Hepatocyte (in vitro differentiated cells): ENCODE data around the gene CPTP.

Source experiments
- EZH2 ChIP-seq: fragments of 200-600 bp; sonication (generic); IDR thresholded peaks from 2 replicates; pipeline ENCODE4 v1.6.1; 2016; ENCODE audit warnings: antibody characterized with exemption, mild to moderate bottlenecking, borderline replicate concordance
- TF ChIP-seq, protein P1 (sequence below): fragments of 200-600 bp; sonication (generic); IDR thresholded peaks from 2 replicates; pipeline ENCODE4 v1.5.1; 2016; ENCODE audit warnings: antibody characterized with exemption, mild to moderate bottlenecking; ENCODE audit not compliant: poor library complexity

DNA sequence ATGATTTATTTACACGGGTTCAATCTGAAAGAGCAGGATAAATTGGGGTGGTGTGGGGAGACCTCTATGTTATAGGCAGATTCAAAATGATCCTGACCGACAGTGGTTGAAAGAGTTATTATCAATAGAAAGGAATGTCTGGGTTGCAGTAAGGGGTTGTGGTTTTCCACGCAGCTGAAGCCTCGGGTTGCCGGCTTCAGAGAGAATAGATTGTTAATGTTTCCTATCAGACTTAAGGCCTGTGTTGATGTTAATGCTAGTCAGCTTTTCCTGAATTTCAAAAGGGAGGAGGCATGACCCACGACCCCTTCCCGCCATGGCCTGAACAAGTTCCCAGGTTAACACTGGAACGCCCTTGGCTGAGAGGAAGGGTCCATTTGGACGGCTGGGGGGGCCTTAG is 48.8 kb upstream of the CPTP start:
- TF ChIP-seq, protein P1, sequence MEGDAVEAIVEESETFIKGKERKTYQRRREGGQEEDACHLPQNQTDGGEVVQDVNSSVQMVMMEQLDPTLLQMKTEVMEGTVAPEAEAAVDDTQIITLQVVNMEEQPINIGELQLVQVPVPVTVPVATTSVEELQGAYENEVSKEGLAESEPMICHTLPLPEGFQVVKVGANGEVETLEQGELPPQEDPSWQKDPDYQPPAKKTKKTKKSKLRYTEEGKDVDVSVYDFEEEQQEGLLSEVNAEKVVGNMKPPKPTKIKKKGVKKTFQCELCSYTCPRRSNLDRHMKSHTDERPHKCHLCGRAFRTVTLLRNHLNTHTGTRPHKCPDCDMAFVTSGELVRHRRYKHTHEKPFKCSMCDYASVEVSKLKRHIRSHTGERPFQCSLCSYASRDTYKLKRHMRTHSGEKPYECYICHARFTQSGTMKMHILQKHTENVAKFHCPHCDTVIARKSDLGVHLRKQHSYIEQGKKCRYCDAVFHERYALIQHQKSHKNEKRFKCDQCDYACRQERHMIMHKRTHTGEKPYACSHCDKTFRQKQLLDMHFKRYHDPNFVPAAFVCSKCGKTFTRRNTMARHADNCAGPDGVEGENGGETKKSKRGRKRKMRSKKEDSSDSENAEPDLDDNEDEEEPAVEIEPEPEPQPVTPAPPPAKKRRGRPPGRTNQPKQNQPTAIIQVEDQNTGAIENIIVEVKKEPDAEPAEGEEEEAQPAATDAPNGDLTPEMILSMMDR, result no peak
- no peak for TF ChIP-seq EZH2
